GDM1 (cell line): ENCODE measurements around the gene SDK1.
"Not testable (repeated sequence)": the region's sequence is repeated elsewhere in the genome, so short reads cannot be mapped to it uniquely, and the experiment has no call there.

ENCODE experiments used
- DNase-seq: peaks from one replicate; lab custom pipeline; 2025; lab: John Stamatoyannopoulos, UW

Gene SDK1

GRCh38 chr7:4270941-4271715, 970.1 kb downstream of the SDK1 start:
- DNase-seq, result no peak

- DNase-seq, result no peak
Measured at GRCh38 chr7:4271716-4272015, 970.6 kb downstream of the SDK1 start.

- DNase-seq, result no peak
Measured at GRCh38 chr7:4272141-4272540, 971.1 kb downstream of the SDK1 start.

GRCh38 chr7:4273566-4274230, 972.6 kb downstream of the SDK1 start:
- no peak for DNase-seq

GRCh38 chr7:4274286-4274685, 973.2 kb downstream of the SDK1 start:
- no peak for DNase-seq

- no peak for DNase-seq
Measured at GRCh38 chr7:4277936-4278335, 976.9 kb downstream of the SDK1 start.

- DNase-seq, result no peak
Measured at GRCh38 chr7:4279216-4279615, 978.2 kb downstream of the SDK1 start.

GRCh38 chr7:4281231-4281993, 980.4 kb downstream of the SDK1 start:
- no peak for DNase-seq

GRCh38 chr7:4282434-4283223, 981.6 kb downstream of the SDK1 start:
- no peak for DNase-seq

- no peak for DNase-seq
Measured at GRCh38 chr7:4286351-4286750, 985.3 kb downstream of the SDK1 start.

GRCh38 chr7:4288791-4289394, 987.8 kb downstream of the SDK1 start:
- no peak for DNase-seq

- no peak for DNase-seq
Measured at GRCh38 chr7:4297165-4297917, 996.3 kb downstream of the SDK1 start.

GRCh38 chr7:4297918-4298219, 996.8 kb downstream of the SDK1 start:
- no peak for DNase-seq

- DNase-seq, result no peak
Measured at GRCh38 chr7:4299431-4299830, 998.4 kb downstream of the SDK1 start.

GRCh38 chr7:4302203-4302905, 1001.3 kb downstream of the SDK1 start:
- no peak for DNase-seq

- no peak for DNase-seq
Measured at GRCh38 chr7:4307316-4308204, 1006.5 kb downstream of the SDK1 start.

- DNase-seq, result no peak
Measured at GRCh38 chr7:4308205-4308590, 1007.1 kb downstream of the SDK1 start.

- not testable (repeated sequence) for DNase-seq
Measured at GRCh38 chr7:4313911-4314310, 1012.9 kb downstream of the SDK1 start.

GRCh38 chr7:4314316-4314715, 1013.3 kb downstream of the SDK1 start:
- DNase-seq, result not testable (repeated sequence)
